Coronary artery (tissue), 2 donors: ENCODE results near the gene ZNF468.
"Not testable (repeated sequence)": the region's sequence is repeated elsewhere in the genome, so short reads cannot be mapped to it uniquely, and the experiment has no call there.

Source experiments
- DNase-seq: peaks from one replicate; pipeline ENCODE4 v3.0.0-alpha.2; 2017; ENCODE audit warnings: low spot score
- H3K27ac ChIP-seq, 2 donors: fragments of 200-600 bp; sonication (generic); one replicate each; pipeline ENCODE4 v1.5.1; 2016 to 2019
- H3K4me3 ChIP-seq: fragments of 200-600 bp; sonication (generic); 2 replicates; pipeline ENCODE4 v1.5.1; 2016; ENCODE audit warnings: mild to moderate bottlenecking, moderate library complexity
- TF ChIP-seq, protein P1 (sequence below): fragments of 200-600 bp; sonication (generic); IDR thresholded peaks from one replicate; pipeline ENCODE4 v1.5.1; 2019; ENCODE audit warnings: antibody characterized with exemption

Gene ZNF468

DNA sequence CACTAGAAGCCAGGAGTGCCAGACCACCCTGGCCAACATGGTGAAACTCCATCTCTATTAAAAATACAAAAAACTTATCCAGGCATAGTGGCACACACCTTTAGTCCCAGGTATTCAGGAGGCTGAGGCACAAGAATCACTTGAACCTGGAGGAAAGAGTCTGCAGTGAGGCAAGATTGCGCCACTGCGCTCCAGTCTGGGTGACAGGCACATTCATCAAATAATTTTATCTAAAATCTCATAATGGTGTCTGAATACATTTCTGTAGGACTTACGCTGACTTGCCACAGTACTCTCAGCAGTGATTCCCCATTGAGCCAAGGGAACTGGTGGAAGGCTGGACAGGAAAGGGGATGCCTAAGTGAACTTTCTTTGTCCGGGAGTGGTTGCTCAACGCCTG is 31.7 kb downstream of the ZNF468 start:
- DNase-seq: no peak
- Histone ChIP-seq H3K4me3 (no peak overlapping the region), H3K27ac (no peak overlapping the region)
- TF ChIP-seq, protein P1, sequence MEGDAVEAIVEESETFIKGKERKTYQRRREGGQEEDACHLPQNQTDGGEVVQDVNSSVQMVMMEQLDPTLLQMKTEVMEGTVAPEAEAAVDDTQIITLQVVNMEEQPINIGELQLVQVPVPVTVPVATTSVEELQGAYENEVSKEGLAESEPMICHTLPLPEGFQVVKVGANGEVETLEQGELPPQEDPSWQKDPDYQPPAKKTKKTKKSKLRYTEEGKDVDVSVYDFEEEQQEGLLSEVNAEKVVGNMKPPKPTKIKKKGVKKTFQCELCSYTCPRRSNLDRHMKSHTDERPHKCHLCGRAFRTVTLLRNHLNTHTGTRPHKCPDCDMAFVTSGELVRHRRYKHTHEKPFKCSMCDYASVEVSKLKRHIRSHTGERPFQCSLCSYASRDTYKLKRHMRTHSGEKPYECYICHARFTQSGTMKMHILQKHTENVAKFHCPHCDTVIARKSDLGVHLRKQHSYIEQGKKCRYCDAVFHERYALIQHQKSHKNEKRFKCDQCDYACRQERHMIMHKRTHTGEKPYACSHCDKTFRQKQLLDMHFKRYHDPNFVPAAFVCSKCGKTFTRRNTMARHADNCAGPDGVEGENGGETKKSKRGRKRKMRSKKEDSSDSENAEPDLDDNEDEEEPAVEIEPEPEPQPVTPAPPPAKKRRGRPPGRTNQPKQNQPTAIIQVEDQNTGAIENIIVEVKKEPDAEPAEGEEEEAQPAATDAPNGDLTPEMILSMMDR: no peak

DNA sequence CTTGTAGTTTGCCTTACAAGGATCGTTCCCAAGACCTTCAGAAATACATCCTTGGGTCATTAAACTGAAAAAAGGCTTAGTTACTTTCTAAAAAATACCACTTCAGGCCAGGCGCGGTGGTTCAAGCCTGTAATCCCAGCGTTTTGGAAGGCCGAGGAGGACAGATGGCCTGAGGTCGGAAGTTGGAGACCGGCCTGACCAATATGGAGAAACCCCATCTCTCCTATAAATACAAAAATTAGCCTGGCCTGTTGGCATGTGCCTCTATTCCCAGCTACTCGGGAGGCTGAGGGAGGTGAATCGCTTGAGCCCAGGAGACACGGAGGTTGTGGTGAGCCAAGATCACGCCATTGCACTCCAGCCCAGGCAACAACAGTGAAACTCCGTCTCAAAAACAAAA is 33.7 kb downstream of the ZNF468 start:
- no peak overlapping the region for H3K27ac ChIP-seq
- no peak for DNase-seq
- TF ChIP-seq, protein P1: no peak
- no peak overlapping the region for H3K4me3 ChIP-seq

DNA sequence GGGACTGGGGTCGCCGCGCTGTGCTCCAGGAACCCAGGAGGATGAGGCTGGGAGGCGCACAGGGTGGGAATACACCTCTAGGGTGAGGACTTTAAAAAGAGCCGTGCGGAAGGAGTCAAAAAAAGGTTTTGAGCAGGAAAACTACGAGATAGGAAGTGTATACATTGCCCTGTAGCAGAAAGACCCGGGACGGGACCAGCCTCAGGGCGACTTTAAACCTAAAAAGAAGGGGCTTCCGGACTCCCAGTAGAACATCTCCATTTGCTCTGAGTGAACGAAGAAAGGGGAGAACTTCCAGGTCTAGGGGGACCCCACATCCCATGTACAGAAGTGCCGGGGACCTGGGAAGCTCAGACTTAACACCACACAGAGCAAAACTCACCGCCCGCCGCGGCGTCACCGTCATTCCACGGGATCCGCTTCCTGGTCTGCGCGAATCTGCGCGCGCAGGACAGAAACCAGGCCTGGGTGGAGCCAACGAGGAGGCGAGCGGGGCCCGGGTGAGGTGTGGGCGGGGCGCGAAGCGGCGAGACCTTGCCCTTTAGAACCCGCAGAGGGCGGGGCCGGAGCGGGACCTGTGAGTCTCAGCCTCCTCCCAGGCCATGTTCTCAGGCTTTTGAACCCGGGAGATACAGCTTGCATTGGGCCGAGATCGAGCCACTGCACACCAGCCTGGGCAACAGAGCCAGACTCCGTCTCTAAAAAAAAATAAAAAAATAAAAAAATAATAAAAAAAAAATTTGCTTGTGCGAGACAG is 36.0 kb downstream of the ZNF468 start, which contains the start of gene ZNF28:
TSS of gene ZNF28 (minus strand) at position 430 of the 757 bp plus-strand sequence. CDS start 3,675 bp downstream, outside the sequence.
- peak; percentile 81 for DNase-seq
- peak within 1 kb of the TSS; percentile 52 to 63 for H3K27ac ChIP-seq
- peak within 1 kb of the TSS; percentile 76 for H3K4me3 ChIP-seq

DNA sequence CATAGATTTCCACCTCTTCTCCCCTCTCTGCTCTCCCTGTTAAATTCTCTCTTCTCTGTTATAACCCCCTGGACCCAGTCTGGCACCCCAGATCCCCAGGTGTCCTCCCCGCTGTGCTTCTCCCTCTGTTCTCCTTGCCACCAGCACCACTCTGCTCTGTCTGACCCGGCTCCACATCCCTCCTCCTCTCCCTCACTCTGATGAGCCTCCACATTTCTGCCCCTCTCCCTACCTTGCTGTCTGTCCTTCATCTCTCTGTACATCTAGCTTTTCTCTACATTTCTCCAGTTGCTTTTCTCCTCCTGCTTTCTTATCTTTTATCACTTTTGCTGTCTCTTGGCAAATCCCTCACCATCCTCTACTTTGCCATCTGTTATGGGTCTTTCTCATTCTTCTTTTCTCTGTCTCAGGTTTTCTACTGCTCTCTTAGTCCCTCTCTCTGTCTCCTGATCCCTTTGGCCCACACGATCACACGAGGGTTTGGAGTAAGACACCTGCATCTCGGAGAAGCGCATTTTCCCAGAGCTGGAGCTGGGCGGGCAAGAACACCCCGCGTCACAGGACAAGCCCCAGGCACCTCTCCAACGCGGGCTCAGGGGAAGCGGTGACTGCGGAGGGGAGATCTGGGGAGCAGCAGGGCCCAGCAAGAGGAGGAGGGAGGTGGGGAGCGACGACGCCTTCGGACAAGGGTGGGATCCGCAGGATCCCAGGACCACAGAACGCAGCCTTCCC is 36.8 kb downstream of the ZNF468 start:
- peak; percentile 75 for DNase-seq
- Histone ChIP-seq H3K4me3 (peak overlapping the region; percentile 76), H3K27ac (peak overlapping the region; percentile 52 to 63)

DNA sequence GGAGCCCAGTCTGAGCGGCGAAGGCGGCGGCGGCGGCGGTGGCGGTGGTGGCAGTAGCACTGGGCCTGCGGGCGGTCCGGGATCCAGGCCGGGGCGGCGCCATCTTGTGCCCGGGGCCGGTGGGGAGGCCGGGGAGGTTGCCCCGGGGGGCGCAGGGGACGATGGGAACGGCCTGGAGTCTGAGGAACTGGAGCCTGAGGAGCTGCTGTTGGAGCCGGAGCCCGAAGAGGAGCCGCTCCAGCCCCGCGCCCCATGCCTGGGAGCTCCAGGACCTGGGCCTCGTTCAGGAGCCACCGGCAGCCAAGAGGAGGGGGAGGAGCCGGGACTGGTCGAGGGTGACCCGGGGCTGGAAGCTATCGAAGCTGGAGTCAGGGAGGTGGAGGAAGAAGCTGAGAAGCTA is 47.6 kb downstream of the ZNF468 start:
- Histone ChIP-seq H3K4me3 (no peak overlapping the region), H3K27ac (no peak overlapping the region)
- TF ChIP-seq, protein P1: no peak
- DNase-seq: no peak

DNA sequence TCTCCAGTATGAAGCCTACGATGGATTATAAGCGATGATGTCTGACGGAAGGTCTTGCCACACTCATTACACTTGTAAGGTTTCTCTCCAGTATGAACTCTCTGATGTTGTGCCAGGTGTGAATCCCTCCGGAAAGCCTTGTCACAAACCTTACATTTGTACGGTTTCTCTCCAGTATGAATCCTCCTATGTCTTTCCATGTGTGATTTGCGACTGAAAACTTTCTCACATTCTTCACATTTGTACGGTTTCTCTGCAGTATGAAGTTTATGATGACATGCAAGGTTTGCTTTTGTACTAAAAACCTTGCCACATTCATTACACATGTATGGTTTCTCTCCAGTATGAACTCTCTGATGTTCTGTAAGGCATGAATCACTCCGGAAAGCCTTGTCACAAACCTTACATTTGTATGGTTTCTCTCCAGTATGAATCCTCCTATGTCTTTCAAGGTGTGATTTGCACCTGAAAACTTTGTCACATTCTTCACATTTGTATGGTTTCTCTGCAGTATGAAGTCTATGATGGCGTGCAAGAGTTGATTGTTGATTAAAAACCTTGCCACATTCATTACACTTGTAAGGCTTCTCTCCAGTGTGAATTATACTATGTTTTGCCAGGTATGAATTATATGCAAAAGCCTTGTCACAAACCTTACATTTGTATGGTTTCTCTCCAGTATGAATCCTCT is 57.3 kb downstream of the ZNF468 start:
- H3K27ac ChIP-seq, H3K4me3 ChIP-seq, DNase-seq: not testable (repeated sequence)

DNA sequence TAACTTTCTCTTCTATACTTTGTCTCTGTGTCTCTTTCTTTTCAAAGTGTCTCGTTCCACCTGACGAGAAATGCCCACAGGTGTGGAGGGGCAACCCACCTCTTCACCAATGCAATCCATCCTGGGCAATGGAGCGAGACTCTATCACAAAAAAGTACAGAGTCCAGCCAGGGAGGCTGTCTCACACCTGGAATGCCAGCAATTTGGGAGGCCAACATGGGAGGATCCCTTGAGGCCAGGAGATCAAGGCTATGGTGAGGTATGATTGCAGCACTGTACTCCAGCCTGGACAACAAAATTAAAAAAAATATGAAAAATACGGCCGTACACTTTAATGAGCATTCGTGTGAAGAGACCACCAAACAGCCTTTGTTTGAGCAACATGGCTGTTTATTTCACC is 68.0 kb downstream of the ZNF468 start:
- Histone ChIP-seq H3K4me3 (no peak overlapping the region), H3K27ac (no peak overlapping the region)
- DNase-seq: no peak
- TF ChIP-seq, protein P1: no peak
